OCI-LY3 (cell line): ENCODE measurements around the gene RAMP2.

ENCODE experiments used
- EZH2phosphoT487 ChIP-seq: fragments of 200-600 bp; shearing (Covaris generic); IDR thresholded peaks from 2 replicates; pipeline ENCODE4 v1.6.1; 2018; ENCODE audit warnings: antibody characterized with exemption, mixed run types, low read depth
- TF ChIP-seq, protein P1 (sequence below): fragments of 200-600, 300-600 bp; sonication (generic); IDR thresholded peaks from 2 replicates; pipeline ENCODE4 v1.5.1; 2014; ENCODE audit warnings: antibody characterized with exemption, low read length, low read depth

GRCh38 chr17:42773290-42774035, 12.4 kb downstream of the RAMP2 start, which contains the start of gene VPS25:
- TF ChIP-seq, protein P1, sequence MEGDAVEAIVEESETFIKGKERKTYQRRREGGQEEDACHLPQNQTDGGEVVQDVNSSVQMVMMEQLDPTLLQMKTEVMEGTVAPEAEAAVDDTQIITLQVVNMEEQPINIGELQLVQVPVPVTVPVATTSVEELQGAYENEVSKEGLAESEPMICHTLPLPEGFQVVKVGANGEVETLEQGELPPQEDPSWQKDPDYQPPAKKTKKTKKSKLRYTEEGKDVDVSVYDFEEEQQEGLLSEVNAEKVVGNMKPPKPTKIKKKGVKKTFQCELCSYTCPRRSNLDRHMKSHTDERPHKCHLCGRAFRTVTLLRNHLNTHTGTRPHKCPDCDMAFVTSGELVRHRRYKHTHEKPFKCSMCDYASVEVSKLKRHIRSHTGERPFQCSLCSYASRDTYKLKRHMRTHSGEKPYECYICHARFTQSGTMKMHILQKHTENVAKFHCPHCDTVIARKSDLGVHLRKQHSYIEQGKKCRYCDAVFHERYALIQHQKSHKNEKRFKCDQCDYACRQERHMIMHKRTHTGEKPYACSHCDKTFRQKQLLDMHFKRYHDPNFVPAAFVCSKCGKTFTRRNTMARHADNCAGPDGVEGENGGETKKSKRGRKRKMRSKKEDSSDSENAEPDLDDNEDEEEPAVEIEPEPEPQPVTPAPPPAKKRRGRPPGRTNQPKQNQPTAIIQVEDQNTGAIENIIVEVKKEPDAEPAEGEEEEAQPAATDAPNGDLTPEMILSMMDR: no peak
- no peak for TF ChIP-seq EZH2phosphoT487
